Subcutaneous abdominal adipose tissue (tissue), 5 donors: ENCODE results near the gene REPS2.

Source experiments
- H3K27ac ChIP-seq: one replicate; pipeline ENCODE4 v1.7.0; 2013; ENCODE audit warnings: low read depth, mild to moderate bottlenecking, inconsistent platforms, low read length, moderate library complexity
- H3K27me3 ChIP-seq, 5 donors: one replicate each; pipeline ENCODE4 v1.7.0; 2013; ENCODE audit warnings: low read length in 5 of 5, inconsistent platforms in 1 of 5; ENCODE audit not compliant: control insufficient read depth in 5 of 5, insufficient read depth in 4 of 5
- H3K36me3 ChIP-seq, 5 donors: one replicate each; pipeline ENCODE4 v1.7.0; 2013; ENCODE audit warnings: low read length in 5 of 5; ENCODE audit not compliant: control insufficient read depth in 5 of 5, insufficient read depth in 5 of 5
- H3K4me1 ChIP-seq, 5 donors: one replicate each; pipeline ENCODE4 v1.7.0; 2013; ENCODE audit warnings: low read length in 5 of 5, mild to moderate bottlenecking in 3 of 5, moderate library complexity in 1 of 5; ENCODE audit not compliant: control insufficient read depth in 5 of 5, insufficient read depth in 5 of 5
- H3K4me3 ChIP-seq, 5 donors: one replicate each; pipeline ENCODE4 v1.7.0; 2013; ENCODE audit warnings: low read length in 5 of 5, low read depth in 1 of 5
- H3K9ac ChIP-seq, 5 donors: one replicate each; pipeline ENCODE4 v1.7.0; 2013; ENCODE audit warnings: low read length in 5 of 5, mild to moderate bottlenecking in 4 of 5, moderate library complexity in 3 of 5
- H3K9me3 ChIP-seq, 5 donors: one replicate each; pipeline ENCODE4 v1.7.0; 2013; ENCODE audit warnings: low read length in 5 of 5; ENCODE audit not compliant: control insufficient read depth in 5 of 5
- donor health status: healthy.
- donor health status: healthy.
- donor health status: healthy.
- donor health status: healthy.
- donor health status: healthy.

The REPS2 gene

DNA sequence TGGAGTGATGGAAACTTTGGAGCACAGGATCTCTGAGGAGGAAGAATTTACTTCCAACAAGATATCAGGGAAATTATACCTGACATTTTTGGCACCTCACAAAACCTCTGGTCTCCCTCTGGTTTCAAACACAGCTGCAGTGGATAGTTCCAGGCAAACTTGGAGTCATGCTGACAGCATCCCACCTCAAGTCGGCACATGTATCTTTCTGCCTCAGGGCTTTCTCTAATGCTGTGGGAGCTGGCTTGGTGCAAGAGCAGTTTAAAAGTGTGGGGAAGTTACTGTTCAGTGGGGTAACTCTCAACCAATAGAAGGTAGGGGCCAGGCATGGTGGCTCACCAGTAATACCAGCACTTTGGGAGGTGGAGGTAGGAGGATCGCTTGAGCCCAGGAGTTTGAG lies 221.5 kb downstream of the REPS2 start:
- H3K9me3 ChIP-seq: peaks cover 7 to 31% (median 15%) of the 10 kb centered on the region in 5 donors
- H3K27me3 ChIP-seq: peaks cover 0 to 3% (median 0%) of the 10 kb centered on the region in 5 donors
- no peaks in the 10 kb centered on the region for H3K36me3 ChIP-seq
- H3K4me3 ChIP-seq: no peak overlapping the region
- H3K27ac ChIP-seq: no peak overlapping the region
- H3K4me1 ChIP-seq: no peaks in the 10 kb centered on the region
- no peak overlapping the region for H3K9ac ChIP-seq

DNA sequence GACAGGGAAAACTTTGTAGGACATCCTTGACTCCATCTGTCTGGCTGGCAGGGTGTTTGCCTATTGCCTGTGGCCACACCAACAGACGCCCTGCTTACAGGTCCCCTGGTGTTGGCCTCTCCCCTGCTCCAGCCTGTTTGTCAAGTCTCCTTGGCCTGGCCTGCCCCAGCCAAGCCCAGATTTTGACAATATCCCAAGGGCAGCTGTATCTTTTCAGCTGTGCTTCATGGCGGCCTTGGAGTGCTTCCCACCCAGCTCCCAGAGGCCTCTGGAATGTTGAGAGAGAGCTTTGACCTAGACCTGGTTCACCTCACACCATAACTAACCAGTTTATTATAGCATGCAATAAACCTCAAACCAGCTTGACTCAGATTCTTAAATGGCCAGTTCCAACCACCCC lies 224.5 kb downstream of the REPS2 start:
- H3K27me3 ChIP-seq: peaks cover 0 to 4% (median 0%) of the 10 kb centered on the region in 5 donors
- H3K4me1 ChIP-seq: no peaks in the 10 kb centered on the region
- no peaks in the 10 kb centered on the region for H3K36me3 ChIP-seq
- H3K9me3 ChIP-seq: peaks cover 0 to 15% (median 9%) of the 10 kb centered on the region in 5 donors
- no peak overlapping the region for H3K9ac ChIP-seq
- no peak overlapping the region for H3K27ac ChIP-seq
- no peak overlapping the region for H3K4me3 ChIP-seq

- no peak overlapping the region for H3K27ac ChIP-seq
- no peak overlapping the region for H3K4me3 ChIP-seq
- H3K4me1 ChIP-seq: no peaks in the 10 kb centered on the region
These were observed 228.2 kb downstream of the REPS2 start for GRCh38 chrX:17174671-17175070.

GRCh38 chrX:17182317-17182716 lies 235.9 kb downstream of the REPS2 start:
- peaks cover 0 to 9% (median 4%) of the 10 kb centered on the region in 5 donors for H3K4me1 ChIP-seq
- no peaks in the 10 kb centered on the region for H3K9me3 ChIP-seq
- no peaks in the 10 kb centered on the region for H3K36me3 ChIP-seq
- H3K27me3 ChIP-seq: peaks cover 0 to 8% (median 0%) of the 10 kb centered on the region in 5 donors
- H3K4me3 ChIP-seq: no peak overlapping the region
- no peak overlapping the region for H3K9ac ChIP-seq
- no peak overlapping the region for H3K27ac ChIP-seq

More at GRCh38 chrX:17174671-17175070, 228.2 kb downstream of the REPS2 start:
- Histone ChIP-seq H3K9ac (no peak overlapping the region), H3K27me3 (peaks cover 0 to 4% (median 2%) of the 10 kb centered on the region in 5 donors), H3K9me3 (peaks cover 0 to 13% (median 9%) of the 10 kb centered on the region in 5 donors), H3K36me3 (no peaks in the 10 kb centered on the region)

GRCh38 chrX:17183566-17183965 lies 237.1 kb downstream of the REPS2 start:
- Histone ChIP-seq H3K27me3 (peaks cover 0 to 6% (median 0%) of the 10 kb centered on the region in 5 donors), H3K9me3 (no peaks in the 10 kb centered on the region), H3K36me3 (no peaks in the 10 kb centered on the region), H3K4me3 (no peak overlapping the region), H3K4me1 (peaks cover 0 to 9% (median 4%) of the 10 kb centered on the region in 5 donors), H3K27ac (no peak overlapping the region), H3K9ac (no peak overlapping the region)

DNA sequence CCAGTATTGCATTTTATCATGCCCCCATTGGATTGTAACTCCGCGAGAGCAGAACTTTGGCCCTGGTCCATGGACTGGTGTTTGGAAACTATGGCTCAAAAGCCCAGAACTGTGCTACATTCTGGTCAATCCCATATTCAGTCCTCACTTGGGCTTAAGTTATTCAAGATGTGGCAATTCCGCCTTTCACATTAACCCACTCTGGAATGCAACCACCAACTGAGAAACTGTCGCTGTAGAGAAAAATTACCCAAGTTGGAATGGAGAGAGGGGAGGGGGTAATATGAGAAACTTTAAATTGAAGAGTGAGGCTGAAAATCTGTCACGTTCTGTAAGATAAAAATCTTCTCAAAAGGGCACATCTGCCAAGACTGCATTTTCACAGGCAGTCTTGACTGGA lies 239.0 kb downstream of the REPS2 start:
- H3K36me3 ChIP-seq: no peaks in the 10 kb centered on the region
- H3K4me1 ChIP-seq: peaks cover 0 to 9% (median 4%) of the 10 kb centered on the region in 5 donors
- no peak overlapping the region for H3K9ac ChIP-seq
- H3K4me3 ChIP-seq: no peak overlapping the region
- H3K27ac ChIP-seq: no peak overlapping the region
- H3K27me3 ChIP-seq: peaks cover 0 to 6% (median 0%) of the 10 kb centered on the region in 5 donors
- H3K9me3 ChIP-seq: peaks cover 0 to 7% (median 6%) of the 10 kb centered on the region in 5 donors

GRCh38 chrX:17187136-17187756 lies 240.8 kb downstream of the REPS2 start:
- H3K4me3 ChIP-seq: no peak overlapping the region
- no peak overlapping the region for H3K9ac ChIP-seq
- H3K27me3 ChIP-seq: peaks cover 0 to 4% (median 0%) of the 10 kb centered on the region in 5 donors
- no peak overlapping the region for H3K27ac ChIP-seq
- H3K9me3 ChIP-seq: peaks cover 0 to 7% (median 6%) of the 10 kb centered on the region in 5 donors
- peaks cover 0 to 9% (median 4%) of the 10 kb centered on the region in 5 donors for H3K4me1 ChIP-seq
- H3K36me3 ChIP-seq: no peaks in the 10 kb centered on the region

DNA sequence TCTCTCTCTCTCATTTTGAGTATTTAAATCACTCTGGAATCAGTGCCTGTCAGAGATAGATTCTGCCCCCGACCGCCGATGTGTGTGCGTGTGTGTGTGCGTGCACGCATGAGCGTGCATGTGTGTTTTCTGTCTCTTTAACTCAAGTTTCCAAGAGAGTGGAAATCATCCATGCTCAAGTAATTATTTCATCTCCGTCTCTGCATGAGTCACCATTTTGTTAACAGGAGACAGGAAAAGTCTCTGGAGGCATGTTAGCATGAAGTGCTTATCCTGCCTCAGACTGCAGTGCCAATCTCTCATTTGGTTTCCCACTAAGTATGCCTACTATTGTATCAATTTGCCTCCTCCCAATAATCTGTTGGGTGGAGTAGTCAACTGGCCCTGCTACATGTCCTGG lies 245.6 kb downstream of the REPS2 start:
- Histone ChIP-seq H3K9ac (no peak overlapping the region), H3K4me1 (peaks cover 0 to 3% (median 1%) of the 10 kb centered on the region in 5 donors), H3K9me3 (peaks cover 0 to 15% (median 9%) of the 10 kb centered on the region in 5 donors), H3K36me3 (no peaks in the 10 kb centered on the region), H3K27me3 (peaks cover 0 to 6% (median 0%) of the 10 kb centered on the region in 5 donors), H3K4me3 (no peak overlapping the region), H3K27ac (no peak overlapping the region)
